Measurements from ENCODE around the gene AS3MT.

- no peak for TF ChIP-seq EZH2 (IDR thresholded peaks at IDR 0.05; ENCODE audit: insufficient read depth, low read length)
- no peak for TF ChIP-seq CTCF (IDR thresholded peaks at IDR 0.05; ENCODE audit: insufficient read depth, low read depth, low read length)
These were observed 49.6 kb downstream of the AS3MT start for GRCh38 chr10:102918817-102919245.

Measured in astrocyte (in vitro differentiated cells and primary cell).